HG03280 (cell line): ENCODE results near the gene ICE1.

ENCODE experiments used
- ATAC-seq: cut with Tn5 transposase; IDR thresholded peaks from one replicate; pipeline ENCODE4 v1.9.1; 2021; ENCODE audit warnings: mild to moderate bottlenecking, moderate library complexity; ENCODE audit not compliant: unreplicated experiment

Gene ICE1

GRCh38 chr5:5524327-5524726, 101.8 kb downstream of the ICE1 start:
- no peak for ATAC-seq

- ATAC-seq: no peak
These were observed 108.9 kb downstream of the ICE1 start for GRCh38 chr5:5531371-5531770.

DNA sequence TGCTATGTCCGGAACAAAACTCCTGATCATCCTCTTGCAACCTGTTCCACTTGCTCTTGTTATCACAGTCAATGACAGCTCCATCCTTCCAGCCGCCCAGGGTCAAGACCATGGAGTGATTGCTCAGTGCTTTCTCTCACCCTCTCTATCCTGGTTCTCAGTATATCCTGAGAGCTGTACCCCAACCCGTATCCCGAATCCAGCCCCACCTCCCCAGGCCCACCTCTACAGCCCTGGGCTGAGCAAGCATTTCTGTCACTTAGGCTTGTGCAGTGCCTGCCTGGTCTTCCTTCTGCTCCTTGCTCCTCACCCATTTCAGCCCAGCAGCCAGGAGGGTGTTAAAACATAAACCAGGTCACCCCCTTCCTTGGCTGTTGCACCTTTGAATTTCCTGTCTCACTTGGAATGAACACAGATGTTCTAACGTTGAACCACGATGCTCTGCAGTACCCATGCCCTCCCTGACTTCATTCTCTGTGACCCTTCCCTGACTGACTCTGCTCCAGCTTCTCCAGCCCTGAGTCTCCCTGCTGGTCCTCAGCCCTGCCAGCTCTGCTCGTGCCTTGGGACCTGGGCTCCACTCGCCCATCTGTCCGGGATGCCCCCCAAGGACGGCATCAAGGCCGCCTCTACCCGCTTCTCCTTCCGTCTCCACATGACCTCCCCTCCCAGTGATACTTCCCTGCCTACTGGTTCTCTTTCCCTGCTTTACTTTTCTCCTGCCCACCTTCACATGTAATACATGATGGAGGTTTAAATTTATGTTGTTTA, 110.0 kb downstream of the ICE1 start:
- no peak for ATAC-seq

- no peak for ATAC-seq
These were observed 111.5 kb downstream of the ICE1 start for GRCh38 chr5:5533927-5534326.

GRCh38 chr5:5534333-5534732, 111.9 kb downstream of the ICE1 start:
- ATAC-seq: no peak

DNA sequence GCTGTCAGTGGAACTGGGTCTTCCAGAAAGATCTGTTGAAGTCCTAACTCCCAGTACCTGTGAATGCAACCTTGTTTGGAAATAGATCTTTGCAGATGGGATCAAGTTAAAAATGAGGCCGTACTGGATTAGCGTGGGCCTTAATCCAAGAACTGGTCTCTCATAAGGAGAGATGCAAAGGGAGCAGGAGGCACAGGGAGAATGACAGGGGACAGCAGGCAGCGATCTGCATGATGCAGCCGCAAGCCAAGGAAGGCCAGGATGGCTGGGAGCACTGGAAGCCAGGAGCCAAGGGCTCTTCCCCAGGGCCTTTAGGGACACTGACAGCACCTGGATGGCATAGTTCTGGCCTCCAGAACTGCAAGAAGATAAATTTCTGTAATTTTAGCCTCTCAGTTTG, 114.4 kb downstream of the ICE1 start:
- ATAC-seq: no peak

- no peak for ATAC-seq
These were observed 114.9 kb downstream of the ICE1 start for GRCh38 chr5:5537426-5537825.

DNA sequence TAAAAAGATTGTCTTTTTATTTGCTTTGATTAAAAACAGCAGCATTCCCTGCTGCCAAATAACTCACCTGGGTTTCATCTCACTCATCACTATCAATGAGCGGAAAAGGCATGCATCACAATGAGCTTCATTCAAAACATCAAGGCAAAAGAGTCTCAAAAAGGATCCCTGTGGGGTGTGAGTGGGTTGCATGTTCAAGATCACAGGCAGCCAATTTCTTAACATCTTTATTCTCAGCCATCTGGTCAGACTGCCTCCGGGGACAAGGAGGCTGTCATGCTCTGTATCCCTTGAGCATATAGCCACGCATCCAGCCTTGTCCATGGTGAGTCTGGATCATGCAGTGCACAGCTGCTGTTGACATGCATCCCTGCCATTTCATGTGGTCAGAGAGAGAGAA, 117.1 kb downstream of the ICE1 start:
- ATAC-seq: no peak
